Brain microvascular endothelial cell (primary cell): Measurements from ENCODE around the gene CDK11B.

Experiments used
- DNase-seq: peaks from one replicate; pipeline ENCODE4 v3.0.0-alpha.2; 2020
- H3K27ac ChIP-seq: fragments of 250-450 bp; sonication (Bioruptor Pico); 2 replicates; pipeline ENCODE4 v1.5.1; 2020; ENCODE audit warnings: mild to moderate bottlenecking, moderate library complexity
- H3K27me3 ChIP-seq: fragments of 250-450 bp; sonication (Bioruptor Pico); replicated peaks from 2 replicates; pipeline ENCODE4 v1.5.1; 2020; ENCODE audit warnings: mild to moderate bottlenecking
- H3K36me3 ChIP-seq: fragments of 250-450 bp; sonication (Bioruptor Pico); replicated peaks from 2 replicates; pipeline ENCODE4 v1.5.1; 2020; ENCODE audit warnings: mild to moderate bottlenecking
- H3K4me3 ChIP-seq: 2 replicates; pipeline ENCODE4 v1.5.1; 2011; ENCODE audit warnings: low read depth, mild to moderate bottlenecking, control low read depth, low read length, moderate library complexity
- CTCF ChIP-seq: IDR thresholded peaks from 2 replicates; pipeline ENCODE4 v1.5.1; 2011; ENCODE audit warnings: low read depth, mild to moderate bottlenecking, moderate library complexity, low read length, control low read depth, inconsistent platforms; ENCODE audit errors: missing control alignments
- in situ Hi-C: cut with HindIII; loops from 2 replicates; pipeline ENCODE4 v1.10.0; 2017; ENCODE audit warnings: low sequenced_read_pairs, low pct_ligation_motif_present

CDK11B gene

GRCh38 chr1:1626207-1627141 is 32.3 kb downstream of the CDK11B start:
- H3K4me3 ChIP-seq: no peak overlapping the region
- in situ Hi-C loops: no loop called here
- H3K27me3 ChIP-seq: peaks cover 8% of the 10 kb centered on the region
- no peak for DNase-seq
- H3K27ac ChIP-seq: no peak overlapping the region
- peaks cover 4% of the 10 kb centered on the region for H3K36me3 ChIP-seq
- no peak for TF ChIP-seq CTCF

GRCh38 chr1:1625824-1626206 is 33.0 kb downstream of the CDK11B start:
- no peak for DNase-seq
- Histone ChIP-seq H3K27ac (no peak overlapping the region), H3K36me3 (peaks cover 4% of the 10 kb centered on the region), H3K4me3 (no peak overlapping the region), H3K27me3 (peaks cover 4% of the 10 kb centered on the region)
- in situ Hi-C loops: no loop called here
- no peak for TF ChIP-seq CTCF

- peaks cover under 1% of the 10 kb centered on the region for H3K27me3 ChIP-seq
- TF ChIP-seq CTCF: no peak
- H3K27ac ChIP-seq: no peak overlapping the region
- in situ Hi-C loops: no loop called here
- H3K4me3 ChIP-seq: no peak overlapping the region
- DNase-seq: no peak
- H3K36me3 ChIP-seq: peaks cover 4% of the 10 kb centered on the region
Observed at GRCh38 chr1:1625404-1625775, 33.4 kb downstream of the CDK11B start.

- TF ChIP-seq CTCF: no peak
- H3K36me3 ChIP-seq: peaks cover 4% of the 10 kb centered on the region
- in situ Hi-C loops: no loop called here
Observed at GRCh38 chr1:1624443-1625403, 34.1 kb downstream of the CDK11B start.

DNA sequence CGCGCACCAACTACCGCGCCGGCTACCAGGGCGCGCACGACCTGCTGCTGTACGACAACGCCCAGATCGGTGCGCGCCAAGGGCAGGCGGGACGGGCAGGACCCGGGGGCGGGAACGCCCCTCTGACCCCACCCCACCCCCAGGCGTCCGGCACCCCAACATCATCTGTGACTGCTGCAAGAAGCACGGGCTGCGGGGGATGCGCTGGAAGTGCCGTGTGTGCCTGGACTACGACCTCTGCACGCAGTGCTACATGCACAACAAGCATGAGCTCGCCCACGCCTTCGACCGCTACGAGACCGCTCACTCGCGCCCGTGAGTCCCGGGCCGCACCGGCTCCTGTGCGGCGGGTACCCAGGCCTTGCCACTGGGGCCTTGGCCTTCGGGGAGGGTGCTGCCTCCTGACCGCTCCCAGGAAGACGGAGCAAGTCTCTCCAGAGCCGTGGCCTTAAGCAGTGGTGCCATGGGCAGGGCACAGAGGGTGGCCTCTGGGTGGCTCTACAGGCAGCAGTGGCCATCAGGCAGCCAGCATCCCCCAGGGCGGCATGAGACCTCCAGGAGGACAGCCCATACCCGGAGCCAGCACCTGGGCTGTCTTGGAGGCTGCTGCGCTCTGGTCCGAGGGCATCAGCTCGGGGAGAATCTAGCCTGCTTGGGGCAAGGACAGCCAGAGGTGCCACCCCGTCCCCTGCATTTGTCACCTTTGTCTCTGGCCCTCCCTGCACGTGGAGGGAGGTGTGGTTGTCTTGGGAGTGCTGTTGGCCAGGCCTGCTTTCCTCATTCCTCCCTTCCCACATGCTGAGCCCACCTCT is 35.0 kb downstream of the CDK11B start:
- in situ Hi-C loops: no loop called here
- no peak overlapping the region for H3K27ac ChIP-seq
- no peak for TF ChIP-seq CTCF

More at GRCh38 chr1:1624443-1625403, 34.1 kb downstream of the CDK11B start:
- DNase-seq: no peak
- Histone ChIP-seq H3K4me3 (no peak overlapping the region), H3K27me3 (no peaks in the 10 kb centered on the region), H3K27ac (no peak overlapping the region)

More for the DNA sequence above, 35.0 kb downstream of the CDK11B start:
- no peak for DNase-seq
- Histone ChIP-seq H3K27me3 (no peaks in the 10 kb centered on the region), H3K36me3 (peaks cover 4% of the 10 kb centered on the region), H3K4me3 (no peak overlapping the region)
